Measurements from ENCODE around the gene SNCG. TPM values are rescaled to one million over a fixed set of nuclear protein-coding genes. Genes with fewer than 3 reads are reported as not detected.
"Not testable (repeated sequence)": the region's sequence is repeated elsewhere in the genome, so short reads cannot be mapped to it uniquely, and the experiment has no call there.

Gene SNCG
- total RNA-seq (2014; rRNA removed; shearing (Covaris generic)), result 23.4 and 26.7 TPM in 2 replicates

- no peaks in the 10 kb centered on the region for H3K27me3 ChIP-seq (ENCODE audit: control insufficient read depth, insufficient read depth, low read length)
- no peaks in the 10 kb centered on the region for H3K36me3 ChIP-seq (replicated peaks; ENCODE audit: control insufficient read depth, insufficient read depth, low read length)
- H3K4me3 ChIP-seq (ENCODE audit: insufficient read depth, low read depth, low read length), result no peak within 1 kb of the TSS
- DNase-seq, result peak; percentile 66
Observed at GRCh38 chr10:86958116-86958900, at the start of gene SNCG. TSS of gene SNCG (plus strand) at chr10:86958599. CDS start at chr10:86958698, 99 bp downstream.

DNA sequence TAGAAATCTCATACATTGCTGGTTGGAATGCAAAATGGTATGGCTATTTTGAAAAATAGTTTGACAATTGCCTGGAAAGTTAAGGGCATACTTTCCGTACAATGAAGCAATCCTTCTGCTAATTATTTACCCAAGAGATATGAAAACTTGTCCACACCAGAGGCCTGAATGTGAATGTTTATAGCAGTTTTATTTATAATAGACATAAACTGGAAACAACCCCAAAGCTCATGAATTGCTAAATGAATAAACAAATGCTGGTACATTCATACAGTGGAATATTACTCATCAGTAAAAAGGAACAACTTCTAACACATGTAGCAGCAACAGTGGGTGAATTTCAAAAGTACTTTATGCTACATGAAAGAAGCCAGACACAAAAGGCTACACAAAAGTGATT, 43.7 kb upstream of the SNCG start:
- no peak for DNase-seq
- Histone ChIP-seq H3K27me3 (ENCODE audit: control insufficient read depth, insufficient read depth, low read length) (no peaks in the 10 kb centered on the region), H3K36me3 (replicated peaks; ENCODE audit: control insufficient read depth, insufficient read depth, low read length) (peaks cover 25% of the 10 kb centered on the region), H3K4me3 (ENCODE audit: insufficient read depth, low read depth, low read length) (no peak overlapping the region)

DNA sequence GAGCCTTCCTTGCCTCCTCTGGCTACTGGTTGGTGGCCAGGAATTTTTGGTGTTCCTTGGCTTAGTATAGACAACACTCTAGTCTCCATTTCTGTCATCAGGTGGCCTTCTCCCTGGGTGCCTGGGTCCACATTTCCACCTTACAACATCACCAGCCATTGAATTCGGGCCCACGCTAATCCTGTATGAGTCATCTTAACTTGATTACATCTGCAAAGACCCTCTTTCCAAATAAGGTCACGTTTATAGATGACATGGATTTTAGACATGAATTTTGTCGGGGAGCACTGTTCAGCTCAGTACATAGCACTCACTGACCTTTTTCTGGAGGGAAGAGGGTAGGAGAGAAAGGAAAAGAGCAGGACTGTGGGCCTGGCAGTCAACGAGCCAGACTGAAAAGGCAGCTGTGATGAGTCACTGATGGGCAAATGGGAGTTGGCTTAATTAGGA, 40.4 kb upstream of the SNCG start:
- Histone ChIP-seq H3K27me3 (ENCODE audit: control insufficient read depth, insufficient read depth, low read length) (no peaks in the 10 kb centered on the region), H3K4me3 (ENCODE audit: insufficient read depth, low read depth, low read length) (no peak overlapping the region), H3K36me3 (replicated peaks; ENCODE audit: control insufficient read depth, insufficient read depth, low read length) (peaks cover 36% of the 10 kb centered on the region)
- no peak for DNase-seq

DNA sequence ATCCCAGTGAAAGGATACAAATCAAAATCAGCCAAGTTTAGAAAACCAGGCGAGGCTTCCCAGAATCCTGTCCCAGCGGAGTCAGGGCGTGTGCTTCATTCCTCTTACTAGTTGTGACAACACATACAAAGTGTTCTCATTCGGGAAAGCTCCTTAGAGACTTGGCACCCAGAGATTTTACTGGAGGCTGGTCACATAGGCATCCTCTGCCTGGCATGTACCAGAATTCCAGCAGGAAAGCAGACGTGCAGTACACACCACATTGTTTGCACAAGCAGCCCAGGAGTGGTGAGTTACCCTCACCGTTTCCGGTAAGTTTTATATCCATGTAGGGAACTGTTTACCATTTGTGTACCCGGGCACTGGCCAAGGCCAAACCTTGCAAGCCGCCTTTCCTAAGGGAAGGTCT, 35.8 kb upstream of the SNCG start:
- no peak for DNase-seq
- no peaks in the 10 kb centered on the region for H3K27me3 ChIP-seq (ENCODE audit: control insufficient read depth, insufficient read depth, low read length)
- H3K4me3 ChIP-seq (ENCODE audit: insufficient read depth, low read depth, low read length), result no peak overlapping the region
- peaks cover 28% of the 10 kb centered on the region for H3K36me3 ChIP-seq (replicated peaks; ENCODE audit: control insufficient read depth, insufficient read depth, low read length)

- Histone ChIP-seq H3K36me3 (replicated peaks; ENCODE audit: control insufficient read depth, insufficient read depth, low read length) (peaks cover 17% of the 10 kb centered on the region), H3K27me3 (ENCODE audit: control insufficient read depth, insufficient read depth, low read length) (no peaks in the 10 kb centered on the region), H3K4me3 (ENCODE audit: insufficient read depth, low read depth, low read length) (no peak overlapping the region)
- DNase-seq, result no peak
Observed at GRCh38 chr10:86929468-86930380, 28.7 kb upstream of the SNCG start.

DNA sequence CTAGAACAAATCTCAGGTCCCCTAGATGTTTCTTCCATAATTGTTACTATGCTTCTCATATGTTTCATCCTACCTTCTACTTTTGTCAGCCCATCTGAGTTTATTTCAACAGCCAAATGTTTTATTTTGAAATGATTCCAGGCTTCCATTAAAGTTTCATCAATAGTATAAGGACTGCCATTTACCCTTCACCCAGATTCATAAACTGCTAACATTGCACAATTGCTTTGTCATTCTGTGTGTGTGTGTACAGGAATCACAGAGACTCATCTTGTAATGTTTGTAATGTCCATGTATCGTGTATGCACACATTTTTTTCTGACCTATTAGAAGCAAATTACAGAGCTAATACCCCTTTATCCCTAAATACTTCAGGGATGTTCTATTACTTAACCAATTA, 26.5 kb upstream of the SNCG start:
- Histone ChIP-seq H3K36me3 (replicated peaks; ENCODE audit: control insufficient read depth, insufficient read depth, low read length) (peaks cover 19% of the 10 kb centered on the region), H3K4me3 (ENCODE audit: insufficient read depth, low read depth, low read length) (no peak overlapping the region), H3K27me3 (ENCODE audit: control insufficient read depth, insufficient read depth, low read length) (no peaks in the 10 kb centered on the region)
- DNase-seq, result no peak

GRCh38 chr10:86932674-86933073, 25.7 kb upstream of the SNCG start:
- no peak for DNase-seq
- Histone ChIP-seq H3K4me3 (ENCODE audit: insufficient read depth, low read depth, low read length) (no peak overlapping the region), H3K36me3 (replicated peaks; ENCODE audit: control insufficient read depth, insufficient read depth, low read length) (peaks cover 19% of the 10 kb centered on the region), H3K27me3 (ENCODE audit: control insufficient read depth, insufficient read depth, low read length) (no peaks in the 10 kb centered on the region)

- H3K27me3 ChIP-seq (ENCODE audit: control insufficient read depth, insufficient read depth, low read length); H3K4me3 ChIP-seq (ENCODE audit: insufficient read depth, low read depth, low read length); DNase-seq: not testable (repeated sequence)
- H3K36me3 ChIP-seq (replicated peaks; ENCODE audit: control insufficient read depth, insufficient read depth, low read length), result peaks cover 18% of the 10 kb centered on the region
Observed at GRCh38 chr10:86934162-86934711, 24.2 kb upstream of the SNCG start.

DNA sequence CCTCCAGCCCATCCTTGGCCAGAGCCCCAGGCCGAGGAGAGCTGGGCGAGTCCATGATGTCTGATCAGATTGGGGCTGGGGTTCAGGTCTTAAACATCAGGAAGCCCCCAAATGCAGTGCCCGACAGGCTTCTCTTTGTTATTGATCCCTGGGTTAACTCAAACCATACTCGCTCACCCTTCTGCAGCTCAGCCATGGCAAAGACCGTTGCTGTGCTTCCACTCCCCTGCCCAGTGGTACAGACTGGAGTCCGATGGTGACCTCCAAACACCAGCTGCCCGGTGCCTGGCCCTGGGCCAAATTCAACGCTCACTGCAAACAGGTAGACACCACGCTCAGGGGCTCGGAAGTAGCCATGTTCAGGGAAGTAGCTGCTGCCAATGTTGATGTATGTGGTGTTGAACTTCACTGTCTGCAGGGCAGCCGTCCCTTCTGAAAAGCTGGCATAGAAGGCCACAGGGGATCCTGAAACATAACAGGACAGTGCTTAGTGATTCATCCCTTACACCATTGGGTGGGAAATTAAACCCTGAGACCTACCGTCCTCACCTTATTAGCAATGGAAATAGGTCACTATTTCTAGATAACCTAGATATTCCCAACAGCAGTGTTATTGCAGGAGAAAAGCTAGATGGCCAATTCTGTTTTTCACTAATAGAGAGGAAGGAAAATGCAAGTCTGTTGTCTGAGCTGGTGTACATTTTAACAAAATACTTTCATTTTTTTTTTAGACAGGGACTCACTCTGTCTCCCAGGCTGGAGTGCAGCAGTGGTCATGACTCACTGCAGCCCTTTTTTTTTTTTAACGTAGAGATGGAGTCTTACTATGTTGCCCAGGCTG, 21.5 kb upstream of the SNCG start:
- Histone ChIP-seq H3K36me3 (replicated peaks; ENCODE audit: control insufficient read depth, insufficient read depth, low read length) (peaks cover 3% of the 10 kb centered on the region), H3K27me3 (ENCODE audit: control insufficient read depth, insufficient read depth, low read length) (no peaks in the 10 kb centered on the region), H3K4me3 (ENCODE audit: insufficient read depth, low read depth, low read length) (no peak overlapping the region)
- no peak for DNase-seq

- H3K4me3 ChIP-seq (ENCODE audit: insufficient read depth, low read depth, low read length), result no peak overlapping the region
- peaks cover 3% of the 10 kb centered on the region for H3K36me3 ChIP-seq (replicated peaks; ENCODE audit: control insufficient read depth, insufficient read depth, low read length)
- H3K27me3 ChIP-seq (ENCODE audit: control insufficient read depth, insufficient read depth, low read length), result no peaks in the 10 kb centered on the region
- no peak for DNase-seq
Observed at GRCh38 chr10:86937502-86938154, 20.8 kb upstream of the SNCG start.

DNA sequence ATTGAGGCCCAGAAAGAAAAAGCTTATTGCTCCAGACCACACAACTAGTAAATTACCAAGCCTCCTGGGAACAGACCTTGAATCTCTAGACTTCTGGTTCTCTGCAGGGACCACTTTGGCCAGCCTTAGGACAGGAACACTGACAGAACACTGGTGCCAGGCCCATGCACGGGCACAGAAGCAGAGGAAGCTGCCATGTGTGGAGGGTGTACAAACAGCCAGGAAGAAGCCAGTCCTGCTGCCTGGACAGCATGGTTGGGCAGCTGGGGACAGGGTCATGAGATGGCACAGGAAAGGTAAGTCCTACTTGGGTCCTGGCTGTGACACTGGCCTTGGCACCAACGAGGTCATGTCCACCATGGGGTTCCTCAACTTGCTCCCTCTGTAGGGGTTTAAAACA, 20.1 kb upstream of the SNCG start:
- H3K36me3 ChIP-seq (replicated peaks; ENCODE audit: control insufficient read depth, insufficient read depth, low read length), result peaks cover 3% of the 10 kb centered on the region
- H3K4me3 ChIP-seq (ENCODE audit: insufficient read depth, low read depth, low read length), result no peak overlapping the region
- no peaks in the 10 kb centered on the region for H3K27me3 ChIP-seq (ENCODE audit: control insufficient read depth, insufficient read depth, low read length)
- DNase-seq, result no peak

DNA sequence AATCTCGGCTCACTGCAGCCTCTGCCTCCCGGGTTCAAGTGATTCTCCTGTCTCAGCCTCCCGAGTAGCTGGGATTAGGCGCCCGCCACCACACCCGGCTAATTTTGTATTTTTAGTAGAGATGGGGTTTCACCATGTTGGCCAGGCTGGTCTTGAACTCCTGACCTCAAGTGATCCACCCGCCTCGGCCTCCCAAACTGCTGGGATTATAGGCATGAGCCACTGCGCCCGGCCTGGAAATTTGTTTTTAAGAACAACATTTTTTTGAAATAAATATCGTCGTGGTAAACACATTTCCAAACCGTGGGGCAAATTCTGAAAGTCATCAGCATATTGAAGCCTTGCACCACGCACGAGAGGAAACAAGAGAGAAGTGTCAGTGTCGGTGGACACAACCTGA, 18.3 kb upstream of the SNCG start:
- not testable (repeated sequence) for H3K36me3 ChIP-seq (replicated peaks; ENCODE audit: control insufficient read depth, insufficient read depth, low read length); DNase-seq; H3K4me3 ChIP-seq (ENCODE audit: insufficient read depth, low read depth, low read length); H3K27me3 ChIP-seq (ENCODE audit: control insufficient read depth, insufficient read depth, low read length)

DNA sequence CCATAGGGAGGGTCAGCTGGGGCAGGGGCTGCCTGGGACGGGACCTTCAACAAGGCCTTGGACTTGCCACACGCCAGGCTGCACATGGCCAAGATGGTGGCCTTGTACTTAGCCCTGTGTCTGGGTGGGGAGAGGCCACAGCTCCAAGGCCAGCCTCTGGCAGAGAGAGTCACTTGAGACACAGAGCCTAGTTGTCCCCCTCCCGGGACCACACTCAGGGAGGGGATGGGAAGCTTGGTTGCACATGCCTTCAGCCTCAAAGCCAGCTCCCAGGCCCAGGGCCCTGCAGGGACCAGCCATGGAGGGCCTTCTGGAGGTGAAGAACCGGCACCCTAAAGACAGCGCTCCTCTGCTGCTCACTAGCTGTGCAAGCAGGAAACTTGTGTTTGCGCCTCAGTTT, 17.7 kb upstream of the SNCG start:
- Histone ChIP-seq H3K4me3 (ENCODE audit: insufficient read depth, low read depth, low read length) (no peak overlapping the region), H3K27me3 (ENCODE audit: control insufficient read depth, insufficient read depth, low read length) (no peaks in the 10 kb centered on the region), H3K36me3 (replicated peaks; ENCODE audit: control insufficient read depth, insufficient read depth, low read length) (peaks cover 3% of the 10 kb centered on the region; the same call in 1 of the 2 replicates)
- DNase-seq, result no peak
